Measurements from ENCODE around the gene CUX1. TPM values are rescaled to one million over a fixed set of nuclear protein-coding genes. Genes with fewer than 3 reads are reported as not detected.

The CUX1 gene
- total RNA-seq, 2 experiments from 2014 or later, result 20.2 to 20.4 TPM

GRCh38 chr7:101940151-101940550 lies 122.7 kb downstream of the CUX1 start:
- no peaks in the 10 kb centered on the region for H3K9me3 Mint-ChIP-seq
- ChIA-PET POLR2A (no interaction called here), CTCF (no interaction called here)
- no peak overlapping the region for H3K4me3 Mint-ChIP-seq
- no peaks in the 10 kb centered on the region for H3K27me3 Mint-ChIP-seq
- peaks cover 11% of the 10 kb centered on the region for H3K4me1 Mint-ChIP-seq (ENCODE audit: low read depth)
- H3K36me3 Mint-ChIP-seq (ENCODE audit: low read depth), result no peaks in the 10 kb centered on the region
- no peak overlapping the region for H3K27ac Mint-ChIP-seq
- DNase-seq (no peak), ATAC-seq (no peak)
- TF ChIP-seq CTCF (IDR thresholded peaks at IDR 0.05), result no peak
- intact Hi-C loops (cut with micrococcal nuclease), result no loop called here

- Mint-ChIP-seq H3K4me3 (no peak overlapping the region), H3K27ac (no peak overlapping the region), H3K4me1 (ENCODE audit: low read depth) (peaks cover 8% of the 10 kb centered on the region), H3K36me3 (ENCODE audit: low read depth) (no peaks in the 10 kb centered on the region), H3K9me3 (no peaks in the 10 kb centered on the region), H3K27me3 (no peaks in the 10 kb centered on the region)
- ChIA-PET POLR2A (interaction anchor here (0.6 kb wide), 1 partner anchor 12 kb away, joined by 3 read pairs; no protein-coding TSS in a partner anchor), CTCF (no interaction called here)
- TF ChIP-seq CTCF (IDR thresholded peaks at IDR 0.05), result no peak
- no peak for ATAC-seq
- intact Hi-C loops (cut with micrococcal nuclease), result no loop called here
- no peak for DNase-seq
Measured at GRCh38 chr7:101940830-101941229, 123.4 kb downstream of the CUX1 start.

GRCh38 chr7:101941481-101942383 lies 124.3 kb downstream of the CUX1 start:
- POLR2A ChIA-PET, result interaction anchor here (0.6 kb wide), 1 partner anchor 13 kb away, joined by 3 read pairs; no protein-coding TSS in a partner anchor
- intact Hi-C loops (cut with micrococcal nuclease), result no loop called here
- ATAC-seq, result no peak
- Mint-ChIP-seq H3K9me3 (no peaks in the 10 kb centered on the region), H3K27me3 (no peaks in the 10 kb centered on the region), H3K4me1 (ENCODE audit: low read depth) (peaks cover 6% of the 10 kb centered on the region), H3K4me3 (no peak overlapping the region), H3K36me3 (ENCODE audit: low read depth) (no peaks in the 10 kb centered on the region), H3K27ac (no peak overlapping the region)
- CTCF ChIA-PET, result no interaction called here
- no peak for TF ChIP-seq CTCF (IDR thresholded peaks at IDR 0.05)
- no peak for DNase-seq

- TF ChIP-seq CTCF (IDR thresholded peaks at IDR 0.05), result no peak
- DNase-seq (no peak), ATAC-seq (no peak)
- H3K27ac Mint-ChIP-seq, result no peak overlapping the region
- H3K36me3 Mint-ChIP-seq (ENCODE audit: low read depth), result no peaks in the 10 kb centered on the region
- H3K9me3 Mint-ChIP-seq, result no peaks in the 10 kb centered on the region
- H3K27me3 Mint-ChIP-seq, result no peaks in the 10 kb centered on the region
- CTCF ChIA-PET, result no interaction called here
- POLR2A ChIA-PET, result no interaction called here
- H3K4me3 Mint-ChIP-seq, result no peak overlapping the region
- intact Hi-C loops (cut with micrococcal nuclease), result no loop called here
- peaks cover 6% of the 10 kb centered on the region for H3K4me1 Mint-ChIP-seq (ENCODE audit: low read depth)
Measured at GRCh38 chr7:101942603-101943210, 125.3 kb downstream of the CUX1 start.

GRCh38 chr7:101943306-101943705 lies 125.9 kb downstream of the CUX1 start:
- Mint-ChIP-seq H3K9me3 (no peaks in the 10 kb centered on the region), H3K27me3 (no peaks in the 10 kb centered on the region), H3K27ac (no peak overlapping the region), H3K4me1 (ENCODE audit: low read depth) (peaks cover 6% of the 10 kb centered on the region), H3K36me3 (ENCODE audit: low read depth) (no peaks in the 10 kb centered on the region), H3K4me3 (no peak overlapping the region)
- TF ChIP-seq CTCF (IDR thresholded peaks at IDR 0.05), result no peak
- ChIA-PET CTCF (no interaction called here), POLR2A (no interaction called here)
- no peak for DNase-seq
- ATAC-seq, result no peak
- intact Hi-C loops (cut with micrococcal nuclease), result no loop called here

All from activated CD8-positive, alpha-beta T cell treated with anti-CD3 and anti-CD28 coated beads for 36 hours (primary cell).